ENCODE results near the gene RTP3. TPM values are rescaled to one million over a fixed set of nuclear protein-coding genes. Genes with fewer than 3 reads are reported as not detected.

The RTP3 gene
- total RNA-seq, 2 experiments from 2014 or later = 0.74 to 1.3 TPM

DNA sequence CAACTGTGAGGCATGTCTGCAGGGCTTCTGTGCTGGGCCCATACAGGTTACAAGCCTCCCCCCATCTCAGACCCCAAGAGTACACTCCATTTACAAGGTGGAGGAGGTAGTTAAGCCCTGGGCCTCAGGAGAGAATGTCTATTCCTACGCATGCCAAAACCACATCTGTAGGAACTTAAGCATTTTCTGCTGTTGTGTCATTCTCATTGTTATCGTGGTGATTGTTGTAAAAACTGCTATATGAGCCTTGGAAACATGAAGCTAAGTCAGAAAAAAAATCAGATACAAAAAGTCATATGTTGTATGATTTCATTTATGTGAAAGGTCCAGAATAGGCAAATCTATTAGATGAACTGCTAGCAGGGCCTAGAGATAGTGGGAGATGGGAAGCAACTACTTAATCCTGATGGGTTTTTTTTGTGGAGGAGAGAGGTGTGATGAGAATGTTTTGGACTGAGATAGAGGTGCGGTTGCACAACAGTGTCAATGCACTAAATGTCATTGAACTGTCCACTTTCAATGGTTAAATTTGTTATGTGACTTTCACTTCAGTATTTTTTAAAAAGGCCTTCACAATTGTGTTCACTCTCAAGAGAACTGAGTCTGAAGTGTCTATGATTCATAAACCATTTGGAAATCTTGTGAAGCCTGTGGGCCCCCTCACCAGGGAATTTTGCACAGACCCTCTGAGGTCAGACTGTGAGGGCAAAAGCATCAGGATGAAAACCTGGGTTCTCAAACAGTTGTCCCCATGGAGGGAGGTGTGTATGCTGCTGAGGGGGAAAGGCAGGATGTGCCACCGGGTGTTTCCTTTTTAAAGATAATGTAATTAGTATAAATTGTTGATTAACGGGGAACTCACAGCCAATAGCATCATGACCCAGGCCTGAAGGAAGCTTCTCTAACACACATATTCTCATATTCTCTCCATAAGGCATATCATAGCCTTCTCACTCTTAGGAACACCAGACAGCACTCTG lies 3.2 kb downstream of the RTP3 start:
- ChIA-PET POLR2A (interaction anchor here (0.5 to 7.8 kb wide), 10 partner anchors 12 to 1778 kb away, joined by 3 to 70 read pairs (median 5); partner anchors contain the start of genes KIF9 and KLHL18), CTCF (ENCODE audit: unreplicated experiment) (no interaction called here)
- DNase-seq (ENCODE audit: low spot score) = peak; percentile 33
- no TSS peak for BruUV-seq (replicated peaks)
- no peaks in the 10 kb centered on the region for H3K9me2 ChIP-seq (ENCODE audit: insufficient read depth, low read length)
- peaks cover 79% of the 10 kb centered on the region for H3K4me1 ChIP-seq (ENCODE audit: insufficient read depth, low read length, poor library complexity, severe bottlenecking)
- H3K9me3 ChIP-seq (ENCODE audit: low read length) = peaks cover 7% of the 10 kb centered on the region
- intact Hi-C loops (cut with micrococcal nuclease; ENCODE audit: unreplicated experiment) = loop anchor here (2.0 kb wide), 1 partner anchor 38 kb away; no protein-coding TSS in a partner anchor
- H3K27ac ChIP-seq (ENCODE audit: low read depth, low read length, poor library complexity, severe bottlenecking) = peak overlapping the region; percentile 63
- peak overlapping the region; percentile 83 for H2AFZ ChIP-seq (ENCODE audit: low read length)
- no peak overlapping the region for H3K4me3 ChIP-seq (ENCODE audit: low read depth, low read length, poor library complexity, severe bottlenecking)
- no peak for TF ChIP-seq EZH2phosphoT487 (IDR thresholded peaks at IDR 0.05; ENCODE audit: borderline replicate concordance, low read depth, low read length)
- TF ChIP-seq, protein P1, sequence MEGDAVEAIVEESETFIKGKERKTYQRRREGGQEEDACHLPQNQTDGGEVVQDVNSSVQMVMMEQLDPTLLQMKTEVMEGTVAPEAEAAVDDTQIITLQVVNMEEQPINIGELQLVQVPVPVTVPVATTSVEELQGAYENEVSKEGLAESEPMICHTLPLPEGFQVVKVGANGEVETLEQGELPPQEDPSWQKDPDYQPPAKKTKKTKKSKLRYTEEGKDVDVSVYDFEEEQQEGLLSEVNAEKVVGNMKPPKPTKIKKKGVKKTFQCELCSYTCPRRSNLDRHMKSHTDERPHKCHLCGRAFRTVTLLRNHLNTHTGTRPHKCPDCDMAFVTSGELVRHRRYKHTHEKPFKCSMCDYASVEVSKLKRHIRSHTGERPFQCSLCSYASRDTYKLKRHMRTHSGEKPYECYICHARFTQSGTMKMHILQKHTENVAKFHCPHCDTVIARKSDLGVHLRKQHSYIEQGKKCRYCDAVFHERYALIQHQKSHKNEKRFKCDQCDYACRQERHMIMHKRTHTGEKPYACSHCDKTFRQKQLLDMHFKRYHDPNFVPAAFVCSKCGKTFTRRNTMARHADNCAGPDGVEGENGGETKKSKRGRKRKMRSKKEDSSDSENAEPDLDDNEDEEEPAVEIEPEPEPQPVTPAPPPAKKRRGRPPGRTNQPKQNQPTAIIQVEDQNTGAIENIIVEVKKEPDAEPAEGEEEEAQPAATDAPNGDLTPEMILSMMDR (conservative IDR thresholded peaks at IDR 0.05; ENCODE audit: low read length) = no peak
- H3K79me2 ChIP-seq (ENCODE audit: insufficient read depth, low read depth, low read length) = no peaks in the 10 kb centered on the region
- H3K36me3 ChIP-seq (ENCODE audit: insufficient read depth, low read length) = no peaks in the 10 kb centered on the region
- H4K20me1 ChIP-seq (ENCODE audit: insufficient read depth, low read length) = no peaks in the 10 kb centered on the region
- peak overlapping the region; percentile 65 for H3K4me2 ChIP-seq (ENCODE audit: low read length)

GRCh38 chr3:46501702-46502101 lies 3.9 kb downstream of the RTP3 start:
- Histone ChIP-seq H3K36me3 (ENCODE audit: insufficient read depth, low read length) (no peaks in the 10 kb centered on the region), H3K27ac (ENCODE audit: low read depth, low read length, poor library complexity, severe bottlenecking) (peak overlapping the region; percentile 63), H3K9me3 (ENCODE audit: low read length) (peaks cover 7% of the 10 kb centered on the region), H3K4me3 (ENCODE audit: low read depth, low read length, poor library complexity, severe bottlenecking) (no peak overlapping the region), H3K9me2 (ENCODE audit: insufficient read depth, low read length) (no peaks in the 10 kb centered on the region), H2AFZ (ENCODE audit: low read length) (peak overlapping the region; percentile 83; the same call in 1 of the 2 replicates), H3K79me2 (ENCODE audit: insufficient read depth, low read depth, low read length) (no peaks in the 10 kb centered on the region), H3K4me2 (ENCODE audit: low read length) (peak overlapping the region; percentile 65), H4K20me1 (ENCODE audit: insufficient read depth, low read length) (no peaks in the 10 kb centered on the region), H3K4me1 (ENCODE audit: insufficient read depth, low read length, poor library complexity, severe bottlenecking) (peaks cover 72% of the 10 kb centered on the region)
- no TSS peak for BruUV-seq (replicated peaks)
- ChIA-PET POLR2A (interaction anchor here (1.1 to 7.8 kb wide), 7 partner anchors 13 to 50 kb away, joined by 3 to 70 read pairs (median 8); no protein-coding TSS in a partner anchor), CTCF (ENCODE audit: unreplicated experiment) (interaction anchor here (1.0 to 2.3 kb wide), 2 partner anchors 36 to 50 kb away, joined by 4 to 8 read pairs; no protein-coding TSS in a partner anchor)
- TF ChIP-seq, protein P1 (conservative IDR thresholded peaks at IDR 0.05; ENCODE audit: low read length) = no peak
- no peak for TF ChIP-seq EZH2phosphoT487 (IDR thresholded peaks at IDR 0.05; ENCODE audit: borderline replicate concordance, low read depth, low read length)
- intact Hi-C loops (cut with micrococcal nuclease; ENCODE audit: unreplicated experiment) = loop anchor here (2.0 kb wide), 1 partner anchor 37 kb away; no protein-coding TSS in a partner anchor
- peak; percentile 13 for DNase-seq (ENCODE audit: low spot score)

Data from OCI-LY7 (cell line).